ENCODE data around the gene CCDC167.

- TF ChIP-seq, protein P1, sequence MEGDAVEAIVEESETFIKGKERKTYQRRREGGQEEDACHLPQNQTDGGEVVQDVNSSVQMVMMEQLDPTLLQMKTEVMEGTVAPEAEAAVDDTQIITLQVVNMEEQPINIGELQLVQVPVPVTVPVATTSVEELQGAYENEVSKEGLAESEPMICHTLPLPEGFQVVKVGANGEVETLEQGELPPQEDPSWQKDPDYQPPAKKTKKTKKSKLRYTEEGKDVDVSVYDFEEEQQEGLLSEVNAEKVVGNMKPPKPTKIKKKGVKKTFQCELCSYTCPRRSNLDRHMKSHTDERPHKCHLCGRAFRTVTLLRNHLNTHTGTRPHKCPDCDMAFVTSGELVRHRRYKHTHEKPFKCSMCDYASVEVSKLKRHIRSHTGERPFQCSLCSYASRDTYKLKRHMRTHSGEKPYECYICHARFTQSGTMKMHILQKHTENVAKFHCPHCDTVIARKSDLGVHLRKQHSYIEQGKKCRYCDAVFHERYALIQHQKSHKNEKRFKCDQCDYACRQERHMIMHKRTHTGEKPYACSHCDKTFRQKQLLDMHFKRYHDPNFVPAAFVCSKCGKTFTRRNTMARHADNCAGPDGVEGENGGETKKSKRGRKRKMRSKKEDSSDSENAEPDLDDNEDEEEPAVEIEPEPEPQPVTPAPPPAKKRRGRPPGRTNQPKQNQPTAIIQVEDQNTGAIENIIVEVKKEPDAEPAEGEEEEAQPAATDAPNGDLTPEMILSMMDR (IDR thresholded peaks at IDR 0.05; ENCODE audit: insufficient read depth, low read depth, low read length): no peak
- no peak for TF ChIP-seq EZH2 (IDR thresholded peaks at IDR 0.05; ENCODE audit: insufficient read depth, low read length)
Observed at GRCh38 chr6:37441651-37442050, 58.0 kb downstream of the CCDC167 start.
